Measurements from ENCODE around the gene CDKL4.

The CDKL4 gene

GRCh38 chr2:39220136-39220535, 23.6 kb downstream of the CDKL4 start (continued):
- TF ChIP-seq ZSCAN4 (tag by site-specific recombination; IDR thresholded peaks at IDR 0.05), result no peak
- no peak for TF ChIP-seq ZNF148 (tag by site-specific recombination; IDR thresholded peaks at IDR 0.05; ENCODE audit: borderline replicate concordance)
- TF ChIP-seq ZNF571 (tag by site-specific recombination; IDR thresholded peaks at IDR 0.05), result no peak
- TF ChIP-seq OSR2 (tag by site-specific recombination; IDR thresholded peaks at IDR 0.05), result no peak

- Histone ChIP-seq H3K4me1 (ENCODE audit: control insufficient read depth, insufficient read depth, low read length) (no peaks in the 10 kb centered on the region), H3K4me3 (ENCODE audit: low read depth, low read length) (no peak overlapping the region), H3K27ac (ENCODE audit: extremely low read depth, low read depth, low read length) (no peak overlapping the region), H3K9me3 (ENCODE audit: control insufficient read depth, insufficient read depth, low read depth, low read length) (no peaks in the 10 kb centered on the region), H3K36me3 (ENCODE audit: control insufficient read depth in 2 of 2, insufficient read depth in 1 of 2, low read length in 2 of 2) (no peaks in the 10 kb centered on the region)
- CTCF ChIA-PET, result interaction anchor here (1.4 to 1.5 kb wide), 2 partner anchors 10 to 11 kb away, joined by 5 to 7 read pairs; no protein-coding TSS in a partner anchor
- POLR2A ChIA-PET, result no interaction called here
- TF ChIP-seq KLF7 (tag by site-specific recombination; IDR thresholded peaks at IDR 0.05; ENCODE audit: borderline replicate concordance) (no peak), ZNF138 (tag by site-specific recombination; IDR thresholded peaks at IDR 0.05; ENCODE audit: borderline replicate concordance) (no peak), SETDB1 (IDR thresholded peaks at IDR 0.05; ENCODE audit: insufficient read length, low read length) (no peak), ZNF280C (tag by site-specific recombination; IDR thresholded peaks at IDR 0.05) (no peak), ZNF621 (tag by site-specific recombination; IDR thresholded peaks at IDR 0.05) (no peak), ZNF585B (tag by site-specific recombination; IDR thresholded peaks at IDR 0.05) (no peak), ZNF530 (tag by site-specific recombination; IDR thresholded peaks at IDR 0.05; ENCODE audit: low read depth) (no peak), ZNF175 (tag by site-specific recombination; IDR thresholded peaks at IDR 0.05) (no peak), ZNF274 (IDR thresholded peaks at IDR 0.05; ENCODE audit: low read length) (no peak), ZNF274 (tag by site-specific recombination; IDR thresholded peaks at IDR 0.05; ENCODE audit: borderline replicate concordance) (no peak), ZNF350 (tag by site-specific recombination; IDR thresholded peaks at IDR 0.05) (no peak)
These were observed 25.4 kb downstream of the CDKL4 start for GRCh38 chr2:39218391-39218790.

GRCh38 chr2:39217192-39217550, 26.6 kb downstream of the CDKL4 start:
- no peaks in the 10 kb centered on the region for H3K4me1 ChIP-seq (ENCODE audit: control insufficient read depth, insufficient read depth, low read length)
- TF ChIP-seq ZNF488 (tag by site-specific recombination; IDR thresholded peaks at IDR 0.05) (no peak), ZEB2 (tag by site-specific recombination; IDR thresholded peaks at IDR 0.05) (no peak), ZNF549 (tag by site-specific recombination; IDR thresholded peaks at IDR 0.05) (no peak), ZBTB26 (tag by site-specific recombination; optimal IDR thresholded peaks at IDR 0.05) (no peak), ZNF350 (tag by site-specific recombination; IDR thresholded peaks at IDR 0.05) (no peak), ZNF335 (tag by site-specific recombination; conservative IDR thresholded peaks at IDR 0.05) (no peak)
- H3K4me3 ChIP-seq (ENCODE audit: low read depth, low read length), result no peak overlapping the region
- POLR2A ChIA-PET, result no interaction called here
- no peaks in the 10 kb centered on the region for H3K36me3 ChIP-seq (ENCODE audit: control insufficient read depth in 2 of 2, insufficient read depth in 1 of 2, low read length in 2 of 2)
- CTCF ChIA-PET, result interaction anchor here (1.0 kb wide), 1 partner anchor 11 kb away, joined by 3 read pairs; no protein-coding TSS in a partner anchor
- H3K9me3 ChIP-seq (ENCODE audit: control insufficient read depth, insufficient read depth, low read depth, low read length), result no peaks in the 10 kb centered on the region
- no peak overlapping the region for H3K27ac ChIP-seq (ENCODE audit: extremely low read depth, low read depth, low read length)
